Measurements from ENCODE around the gene ANO1.

DNA sequence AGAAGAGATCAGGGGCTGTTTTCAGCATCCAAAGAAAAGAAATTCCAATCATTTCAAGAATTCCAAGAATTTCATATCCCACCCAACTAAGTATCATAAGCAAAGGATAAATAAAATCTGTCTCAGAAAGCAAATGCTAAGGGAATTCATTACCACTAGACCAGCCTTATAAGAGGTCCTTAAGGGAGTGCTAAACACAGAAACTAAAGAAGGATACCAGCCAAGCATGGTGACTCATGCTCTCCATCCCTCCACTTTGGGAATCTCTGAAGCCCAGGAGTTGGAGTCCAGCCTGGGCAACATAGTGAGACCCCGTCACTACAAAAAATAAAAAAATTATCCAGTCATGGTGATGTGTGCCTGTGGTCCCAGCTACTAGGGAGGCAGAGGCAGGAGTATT lies 142.8 kb downstream of the ANO1 start:
- TF ChIP-seq, protein P1, sequence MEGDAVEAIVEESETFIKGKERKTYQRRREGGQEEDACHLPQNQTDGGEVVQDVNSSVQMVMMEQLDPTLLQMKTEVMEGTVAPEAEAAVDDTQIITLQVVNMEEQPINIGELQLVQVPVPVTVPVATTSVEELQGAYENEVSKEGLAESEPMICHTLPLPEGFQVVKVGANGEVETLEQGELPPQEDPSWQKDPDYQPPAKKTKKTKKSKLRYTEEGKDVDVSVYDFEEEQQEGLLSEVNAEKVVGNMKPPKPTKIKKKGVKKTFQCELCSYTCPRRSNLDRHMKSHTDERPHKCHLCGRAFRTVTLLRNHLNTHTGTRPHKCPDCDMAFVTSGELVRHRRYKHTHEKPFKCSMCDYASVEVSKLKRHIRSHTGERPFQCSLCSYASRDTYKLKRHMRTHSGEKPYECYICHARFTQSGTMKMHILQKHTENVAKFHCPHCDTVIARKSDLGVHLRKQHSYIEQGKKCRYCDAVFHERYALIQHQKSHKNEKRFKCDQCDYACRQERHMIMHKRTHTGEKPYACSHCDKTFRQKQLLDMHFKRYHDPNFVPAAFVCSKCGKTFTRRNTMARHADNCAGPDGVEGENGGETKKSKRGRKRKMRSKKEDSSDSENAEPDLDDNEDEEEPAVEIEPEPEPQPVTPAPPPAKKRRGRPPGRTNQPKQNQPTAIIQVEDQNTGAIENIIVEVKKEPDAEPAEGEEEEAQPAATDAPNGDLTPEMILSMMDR (IDR thresholded peaks at IDR 0.05; ENCODE audit: low read depth, low read length, missing input control) = no peak
- TF ChIP-seq, protein P2, sequence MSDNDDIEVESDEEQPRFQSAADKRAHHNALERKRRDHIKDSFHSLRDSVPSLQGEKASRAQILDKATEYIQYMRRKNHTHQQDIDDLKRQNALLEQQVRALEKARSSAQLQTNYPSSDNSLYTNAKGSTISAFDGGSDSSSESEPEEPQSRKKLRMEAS (IDR thresholded peaks at IDR 0.05) = no peak
- TF ChIP-seq TAF1 (conservative IDR thresholded peaks at IDR 0.05) (no peak), JUND (IDR thresholded peaks at IDR 0.05) (no peak), FOXA1 (IDR thresholded peaks at IDR 0.05) (no peak), RAD21 (IDR thresholded peaks at IDR 0.05) (no peak), REST (IDR thresholded peaks at IDR 0.05) (no peak), SP1 (IDR thresholded peaks at IDR 0.05) (no peak), NR2F2 (IDR thresholded peaks at IDR 0.05) (no peak)
- TF ChIP-seq, protein P3, sequence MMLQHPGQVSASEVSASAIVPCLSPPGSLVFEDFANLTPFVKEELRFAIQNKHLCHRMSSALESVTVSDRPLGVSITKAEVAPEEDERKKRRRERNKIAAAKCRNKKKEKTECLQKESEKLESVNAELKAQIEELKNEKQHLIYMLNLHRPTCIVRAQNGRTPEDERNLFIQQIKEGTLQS (IDR thresholded peaks at IDR 0.05) = no peak

Measured in liver (tissue), 3 donors.